Neural crest cell (in vitro differentiated cells): Measurements from ENCODE around the gene CTNNA3. TPM values are rescaled to one million over a fixed set of nuclear protein-coding genes. Genes with fewer than 3 reads are reported as not detected.
"Not testable (repeated sequence)": the region's sequence is repeated elsewhere in the genome, so short reads cannot be mapped to it uniquely, and the experiment has no call there.

Experiments
- DNase-seq: peaks from one replicate; pipeline ENCODE4 v3.0.0; 2021; ENCODE audit warnings: low read depth, mixed read lengths, low spot score
- H3K27ac Mint-ChIP-seq: one replicate; pipeline ENCODE4 v1.8.0; 2021; ENCODE audit warnings: mild to moderate bottlenecking, mixed read lengths; ENCODE audit not compliant: unreplicated experiment
- H3K27me3 Mint-ChIP-seq: 2 replicates; pipeline ENCODE4 v1.8.0; 2021; ENCODE audit warnings: low read depth, mild to moderate bottlenecking, mixed read lengths
- H3K36me3 Mint-ChIP-seq: 2 replicates; pipeline ENCODE4 v1.8.0; 2021; ENCODE audit warnings: low read depth, mild to moderate bottlenecking, mixed read lengths
- H3K4me1 Mint-ChIP-seq: 2 replicates; pipeline ENCODE4 v1.8.0; 2021; ENCODE audit warnings: mixed read lengths
- H3K4me3 Mint-ChIP-seq: one replicate; pipeline ENCODE4 v1.8.0; 2021; ENCODE audit warnings: mild to moderate bottlenecking, mixed read lengths
- H3K9me3 Mint-ChIP-seq: 2 replicates; pipeline ENCODE4 v1.8.0; 2021; ENCODE audit warnings: mixed read lengths
- CTCF ChIP-seq: fragments of 200-600 bp; sonication (generic); conservative IDR thresholded peaks from 2 replicates; pipeline ENCODE4 v1.5.0; 2021; ENCODE audit warnings: antibody characterized with exemption, mild to moderate bottlenecking
- total RNA-seq: library from RNA; stranded (reverse); gene quantifications from 2 replicates; pipeline ENCODE4 v1.2.1, GENCODE V29; 2021

The CTNNA3 gene
- total RNA-seq, 1 donor from 2014 or later: 4.7 TPM

GRCh38 chr10:66365686-66366085 is 1330.3 kb downstream of the CTNNA3 start:
- TF ChIP-seq CTCF: no peak
- Mint-ChIP-seq H3K4me3 (no peak overlapping the region), H3K36me3 (no peaks in the 10 kb centered on the region)

GRCh38 chr10:66362522-66362921 is 1333.5 kb downstream of the CTNNA3 start:
- Mint-ChIP-seq H3K9me3 (no peaks in the 10 kb centered on the region), H3K4me3 (no peak overlapping the region), H3K27me3 (no peaks in the 10 kb centered on the region), H3K27ac (no peak overlapping the region), H3K36me3 (no peaks in the 10 kb centered on the region), H3K4me1 (no peaks in the 10 kb centered on the region)
- no peak for DNase-seq
- TF ChIP-seq CTCF: no peak

More at GRCh38 chr10:66365686-66366085, 1330.3 kb downstream of the CTNNA3 start:
- Mint-ChIP-seq H3K27me3 (no peaks in the 10 kb centered on the region), H3K4me1 (no peaks in the 10 kb centered on the region), H3K27ac (no peak overlapping the region), H3K9me3 (no peaks in the 10 kb centered on the region)
- no peak for DNase-seq

GRCh38 chr10:66353822-66354221 is 1342.2 kb downstream of the CTNNA3 start:
- H3K4me3 Mint-ChIP-seq, H3K36me3 Mint-ChIP-seq, H3K9me3 Mint-ChIP-seq, H3K27ac Mint-ChIP-seq, H3K4me1 Mint-ChIP-seq, DNase-seq, H3K27me3 Mint-ChIP-seq: not testable (repeated sequence)

- Mint-ChIP-seq H3K4me3 (no peak overlapping the region), H3K9me3 (no peaks in the 10 kb centered on the region), H3K27me3 (no peaks in the 10 kb centered on the region), H3K27ac (no peak overlapping the region), H3K36me3 (no peaks in the 10 kb centered on the region), H3K4me1 (no peaks in the 10 kb centered on the region)
- TF ChIP-seq CTCF: no peak
- no peak for DNase-seq
Measured at GRCh38 chr10:66353422-66353821, 1342.6 kb downstream of the CTNNA3 start.

GRCh38 chr10:66350622-66351399 is 1345.2 kb downstream of the CTNNA3 start:
- no peak for DNase-seq
- H3K4me3 Mint-ChIP-seq: no peak overlapping the region
- TF ChIP-seq CTCF: no peak
- H3K4me1 Mint-ChIP-seq: no peaks in the 10 kb centered on the region
- no peaks in the 10 kb centered on the region for H3K36me3 Mint-ChIP-seq
- H3K9me3 Mint-ChIP-seq: peaks cover 3% of the 10 kb centered on the region
- H3K27ac Mint-ChIP-seq: no peak overlapping the region
- no peaks in the 10 kb centered on the region for H3K27me3 Mint-ChIP-seq

GRCh38 chr10:66349726-66350125 is 1346.3 kb downstream of the CTNNA3 start:
- Mint-ChIP-seq H3K27ac (no peak overlapping the region), H3K36me3 (no peaks in the 10 kb centered on the region), H3K4me3 (no peak overlapping the region), H3K27me3 (no peaks in the 10 kb centered on the region), H3K9me3 (peaks cover 3% of the 10 kb centered on the region), H3K4me1 (no peaks in the 10 kb centered on the region)
- no peak for DNase-seq
- no peak for TF ChIP-seq CTCF
